ENCODE measurements around the gene DDX52. TPM values are rescaled to one million over a fixed set of nuclear protein-coding genes. Genes with fewer than 3 reads are reported as not detected.

DDX52 gene
- total RNA-seq, 4 donors from 2014 or later: 17.2 to 27.9 (median 20.3) TPM

DNA sequence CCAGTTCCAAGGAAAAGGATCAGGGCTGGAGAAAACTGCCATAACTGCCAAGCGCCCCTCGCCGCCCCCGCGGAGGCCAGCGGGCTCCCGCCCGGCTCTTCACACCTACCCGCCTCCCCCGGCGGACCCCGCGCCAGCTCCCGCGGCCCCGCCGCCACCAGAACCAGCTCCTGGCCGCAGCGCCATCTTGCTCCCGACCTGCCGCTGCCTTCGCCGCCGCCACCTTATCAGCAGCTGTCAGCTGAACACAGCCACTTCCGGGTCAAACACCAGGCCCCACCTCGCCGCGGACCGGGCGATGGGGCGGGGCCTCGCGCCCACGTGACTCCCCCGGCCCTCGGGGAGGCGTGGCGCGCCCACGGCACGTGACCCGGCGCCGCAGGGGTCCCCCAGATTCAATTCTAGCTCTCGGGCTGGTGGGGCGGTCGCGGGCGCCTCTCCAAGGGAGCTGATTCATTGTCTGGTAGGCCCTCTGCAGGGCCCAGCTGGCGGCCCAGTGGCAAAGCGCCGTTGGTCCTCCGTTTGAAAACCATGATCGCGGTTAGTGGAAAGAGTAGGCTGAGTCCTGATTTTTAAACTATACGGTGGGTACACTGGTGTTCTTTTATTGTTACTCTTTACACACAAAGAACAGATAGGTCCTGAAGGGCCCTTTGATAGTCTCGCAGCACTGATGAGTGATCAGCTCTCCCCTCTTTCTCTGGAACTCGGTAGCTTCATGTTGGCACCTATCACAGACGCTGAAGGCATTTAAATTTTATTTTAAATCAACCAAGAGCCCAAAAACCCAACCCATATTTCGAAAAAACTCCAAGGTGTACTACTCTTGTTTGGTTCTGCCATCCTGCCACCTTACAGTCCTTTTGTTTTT lies 33.8 kb downstream of the DDX52 start, which contains the start of gene SYNRG:
SYNRG (minus strand) TSS at position 249 of the 871 bp plus-strand sequence; CDS start at position 186, 63 bp downstream.
- intact Hi-C loops (cut with DNase I): no loop called here
- TF ChIP-seq CTCF (IDR thresholded peaks at IDR 0.05): peak in 5 of 6 experiments; percentile 2 to 55 (median 48)
- peak in 1 of 2 donors; percentile 95 for TF ChIP-seq POLR2A (IDR thresholded peaks at IDR 0.05)
- Histone ChIP-seq H3K4me3 (replicated peaks in 1 of 3) (peak within 1 kb of the TSS; percentile 89 to 97 (median 96)), H3K27ac (peak within 1 kb of the TSS; percentile 74 to 82 (median 81)), H3K9me3 (no peaks in the 10 kb centered on the region), H3K4me1 (peaks cover 5 to 7% of the 10 kb centered on the region in 2 donors), H3K27me3 (no peaks in the 10 kb centered on the region), H3K36me3 (peaks cover 0 to 7% of the 10 kb centered on the region in 2 donors)
- peak; percentile 96 to 98 for DNase-seq
- 3 to 5% methylated on average over 19 to 32 of the region's 60 CpGs for WGBS, 2 donors

- DNase-seq: peak in 1 of 2 donors; percentile 30
- peak overlapping the region; percentile 89 to 97 (median 96) for H3K4me3 ChIP-seq (replicated peaks in 1 of 3)
- no peaks in the 10 kb centered on the region for H3K27me3 ChIP-seq
- TF ChIP-seq CTCF (IDR thresholded peaks at IDR 0.05): no peak
- TF ChIP-seq POLR2A (IDR thresholded peaks at IDR 0.05): no peak
- peak overlapping the region; percentile 74 to 82 (median 81) for H3K27ac ChIP-seq
- H3K4me1 ChIP-seq: peaks cover 5 to 7% of the 10 kb centered on the region in 2 donors
- no peaks in the 10 kb centered on the region for H3K9me3 ChIP-seq
- 0 to 1% methylated on average over 10 to 25 of the region's 26 CpGs for WGBS, 2 donors
- H3K36me3 ChIP-seq: peaks cover 0 to 4% of the 10 kb centered on the region in 2 donors
- intact Hi-C loops (cut with DNase I): no loop called here
These were observed 34.7 kb downstream of the DDX52 start for GRCh38 chr17:37608351-37609169.

GRCh38 chr17:37607637-37608331 lies 35.5 kb downstream of the DDX52 start:
- DNase-seq: peak in 1 of 2 donors; percentile 8
- 75 to 78% methylated on average over 26 of the region's 26 CpGs for WGBS, 2 donors
- H3K9me3 ChIP-seq: no peaks in the 10 kb centered on the region
- H3K4me3 ChIP-seq (replicated peaks in 1 of 3): peak overlapping the region in 2 of 3 donors; percentile 89 to 97
- intact Hi-C loops (cut with DNase I): no loop called here
- no peak overlapping the region for H3K27ac ChIP-seq
- H3K27me3 ChIP-seq: no peaks in the 10 kb centered on the region
- peaks cover 5 to 7% of the 10 kb centered on the region in 2 donors for H3K4me1 ChIP-seq
- no peak for TF ChIP-seq CTCF (IDR thresholded peaks at IDR 0.05)
- no peak for TF ChIP-seq POLR2A (IDR thresholded peaks at IDR 0.05)
- H3K36me3 ChIP-seq: no peaks in the 10 kb centered on the region

GRCh38 chr17:37605813-37606505 lies 37.3 kb downstream of the DDX52 start:
- no peak for DNase-seq
- no peaks in the 10 kb centered on the region for H3K36me3 ChIP-seq
- peaks cover 5 to 7% of the 10 kb centered on the region in 2 donors for H3K4me1 ChIP-seq
- no peaks in the 10 kb centered on the region for H3K9me3 ChIP-seq
- WGBS, 2 donors: 78 to 88% methylated on average over 7 of the region's 7 CpGs
- H3K27me3 ChIP-seq: no peaks in the 10 kb centered on the region
- H3K27ac ChIP-seq: no peak overlapping the region
- no peak overlapping the region for H3K4me3 ChIP-seq (replicated peaks in 1 of 3)
- TF ChIP-seq CTCF (IDR thresholded peaks at IDR 0.05) (no peak), POLR2A (IDR thresholded peaks at IDR 0.05) (no peak)
- intact Hi-C loops (cut with DNase I): no loop called here
